Fibroblast of lung (primary cell): ENCODE data around the gene SPCS2. TPM values are rescaled to one million over a fixed set of nuclear protein-coding genes. Genes with fewer than 3 reads are reported as not detected.

ENCODE experiments used
- DNase-seq, 2 donors: peaks; one replicate each; pipeline versions ENCODE4 v3.0.0 to v3.0.0-alpha.2; 2010; ENCODE audit warnings: low read depth in 2 of 2
- H2AFZ ChIP-seq: 2 replicates; pipeline ENCODE4 v1.5.1; 2012; ENCODE audit warnings: low read length, control low read depth, inconsistent platforms
- H3K27ac ChIP-seq: 2 replicates; pipeline ENCODE4 v1.5.1; 2011; ENCODE audit warnings: low read length, control low read depth; ENCODE audit not compliant: insufficient read depth
- H3K27me3 ChIP-seq: 2 replicates; pipeline ENCODE4 v1.5.1; 2011; ENCODE audit warnings: mild to moderate bottlenecking, low read length; ENCODE audit not compliant: control insufficient read depth, insufficient read depth
- H3K36me3 ChIP-seq: 2 replicates; pipeline ENCODE4 v1.5.1; 2011; ENCODE audit warnings: low read length; ENCODE audit not compliant: control insufficient read depth, insufficient read depth
- H3K4me1 ChIP-seq: 2 replicates; pipeline ENCODE4 v1.5.1; 2011; ENCODE audit warnings: low read length; ENCODE audit not compliant: control insufficient read depth, insufficient read depth; ENCODE audit errors: extremely low read depth
- H3K4me2 ChIP-seq: 2 replicates; pipeline ENCODE4 v1.5.1; 2011; ENCODE audit warnings: low read length, control low read depth; ENCODE audit not compliant: insufficient read depth; ENCODE audit errors: extremely low read depth
- H3K4me3 ChIP-seq, 4 experiments: fragments of 200-600 bp in 1 of 4; sonication (generic) in 1 of 4; replicated peaks in 1 of 4; 2 replicates each; pipeline ENCODE4 v1.5.1; 2011 to 2016; ENCODE audit warnings: low read length in 4 of 4, low read depth in 3 of 4, mild to moderate bottlenecking in 3 of 4, control low read depth in 2 of 4, inconsistent platforms in 1 of 4, mixed read lengths in 1 of 4; ENCODE audit not compliant: insufficient read depth in 1 of 4; ENCODE audit errors: control extremely low read depth in 1 of 4
- H3K79me2 ChIP-seq: 2 replicates; pipeline ENCODE4 v1.5.1; 2012; ENCODE audit warnings: mild to moderate bottlenecking, low read length, inconsistent platforms; ENCODE audit not compliant: control insufficient read depth, insufficient read depth
- H3K9ac ChIP-seq: 2 replicates; pipeline ENCODE4 v1.5.1; 2011; ENCODE audit warnings: mild to moderate bottlenecking, low read length, control low read depth; ENCODE audit not compliant: insufficient read depth
- H3K9me3 ChIP-seq: 2 replicates; pipeline ENCODE4 v1.5.1; 2012; ENCODE audit warnings: low read depth, low read length; ENCODE audit not compliant: control insufficient read depth, insufficient read depth
- H4K20me1 ChIP-seq: 2 replicates; pipeline ENCODE4 v1.5.1; 2011; ENCODE audit warnings: low read length; ENCODE audit not compliant: control insufficient read depth, insufficient read depth; ENCODE audit errors: extremely low read depth
- EZH2 ChIP-seq: IDR thresholded peaks from 2 replicates; pipeline ENCODE4 v1.5.1; 2012; ENCODE audit warnings: low read length, control low read depth, mild to moderate bottlenecking; ENCODE audit errors: missing control alignments
- polyA plus RNA-seq, 2 donors: library from polyadenylated mRNA; depleted of rRNA in 1 of 2; stranded (reverse) in 1 of 2; unstranded in 1 of 2; fragments of >200 nt; gene quantifications; 2 replicates each; pipeline ENCODE4 v1.2.1, GENCODE V29; 2011 to 2012; ENCODE audit warnings: missing spikeins in 1 of 2
- total RNA-seq: library from RNA; depleted of rRNA; stranded (reverse); fragments of >200 nt; gene quantifications from 2 replicates; pipeline ENCODE4 v1.2.1, GENCODE V29; 2014
- TF ChIP-seq, protein P1 (sequence below), 2 donors: IDR thresholded peaks in 1 of 2; conservative IDR thresholded peaks in 1 of 2; 1 replicate in 1 of 2; 2 replicates in 1 of 2; pipeline ENCODE4 v1.5.1; 2011 to 2012; ENCODE audit warnings: low read length in 2 of 2, control low read depth in 1 of 2, inconsistent platforms in 1 of 2, low read depth in 1 of 2, mild to moderate bottlenecking in 1 of 2

SPCS2 gene
- total and polyA plus RNA-seq, 2 donors (not counting 1 experiment from before 2014, with no cell fraction given) = 11.7 to 97.9 TPM

DNA sequence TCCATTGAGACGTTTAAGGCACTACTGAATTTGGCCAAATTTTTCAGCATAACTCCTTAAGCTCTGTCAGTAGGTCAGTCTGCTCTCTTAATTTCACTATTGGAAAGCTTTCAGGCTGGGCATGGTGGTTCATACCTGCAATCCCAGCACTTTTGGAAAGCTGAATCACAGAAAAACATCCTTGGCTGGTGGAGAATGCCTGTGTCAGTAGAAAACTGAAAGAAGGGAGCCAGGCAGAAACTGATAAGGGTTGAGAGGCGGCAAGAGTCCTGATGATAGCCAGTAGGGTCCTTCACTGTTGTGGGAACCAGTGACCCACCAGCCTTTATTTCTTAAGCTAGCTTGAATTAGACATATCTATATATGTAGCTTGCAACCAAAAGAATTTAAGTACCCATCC is 62.3 kb downstream of the SPCS2 start:
- Histone ChIP-seq H3K9ac (no peak overlapping the region), H3K36me3 (peaks cover 3% of the 10 kb centered on the region), H3K27ac (no peak overlapping the region), H2AFZ (no peak overlapping the region), H3K27me3 (no peaks in the 10 kb centered on the region), H3K79me2 (no peaks in the 10 kb centered on the region), H4K20me1 (no peaks in the 10 kb centered on the region), H3K4me1 (peaks cover 5% of the 10 kb centered on the region), H3K4me3 (no peak overlapping the region), H3K4me2 (no peak overlapping the region), H3K9me3 (no peaks in the 10 kb centered on the region)
- TF ChIP-seq, protein P1, sequence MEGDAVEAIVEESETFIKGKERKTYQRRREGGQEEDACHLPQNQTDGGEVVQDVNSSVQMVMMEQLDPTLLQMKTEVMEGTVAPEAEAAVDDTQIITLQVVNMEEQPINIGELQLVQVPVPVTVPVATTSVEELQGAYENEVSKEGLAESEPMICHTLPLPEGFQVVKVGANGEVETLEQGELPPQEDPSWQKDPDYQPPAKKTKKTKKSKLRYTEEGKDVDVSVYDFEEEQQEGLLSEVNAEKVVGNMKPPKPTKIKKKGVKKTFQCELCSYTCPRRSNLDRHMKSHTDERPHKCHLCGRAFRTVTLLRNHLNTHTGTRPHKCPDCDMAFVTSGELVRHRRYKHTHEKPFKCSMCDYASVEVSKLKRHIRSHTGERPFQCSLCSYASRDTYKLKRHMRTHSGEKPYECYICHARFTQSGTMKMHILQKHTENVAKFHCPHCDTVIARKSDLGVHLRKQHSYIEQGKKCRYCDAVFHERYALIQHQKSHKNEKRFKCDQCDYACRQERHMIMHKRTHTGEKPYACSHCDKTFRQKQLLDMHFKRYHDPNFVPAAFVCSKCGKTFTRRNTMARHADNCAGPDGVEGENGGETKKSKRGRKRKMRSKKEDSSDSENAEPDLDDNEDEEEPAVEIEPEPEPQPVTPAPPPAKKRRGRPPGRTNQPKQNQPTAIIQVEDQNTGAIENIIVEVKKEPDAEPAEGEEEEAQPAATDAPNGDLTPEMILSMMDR (conservative IDR thresholded peaks at IDR 0.05 in 1 of 2, IDR thresholded peaks at IDR 0.05 in 1 of 2; ENCODE audit: low read depth in 1 of 2, low read length in 2 of 2) = no peak
- TF ChIP-seq EZH2 = no peak
- no peak for DNase-seq

DNA sequence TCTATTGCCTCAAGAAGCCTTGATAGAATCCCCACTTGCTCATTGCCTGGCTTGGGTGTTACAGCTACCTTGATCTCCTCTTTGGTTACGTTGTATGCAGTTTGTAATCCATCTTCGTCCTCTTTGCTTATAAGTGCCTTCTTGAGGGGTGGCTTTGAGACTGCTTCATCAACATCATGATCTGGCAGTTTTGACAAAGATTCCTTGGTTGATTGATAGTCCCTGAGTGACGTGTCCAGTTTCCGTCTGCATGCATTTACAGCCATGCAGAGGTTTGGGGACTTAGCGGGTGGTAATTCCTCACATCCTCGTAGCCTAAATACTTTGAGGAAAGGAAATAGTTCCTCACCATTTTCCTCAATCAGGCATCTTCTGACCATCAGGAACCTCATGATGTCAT is 62.8 kb downstream of the SPCS2 start:
- H4K20me1 ChIP-seq = no peaks in the 10 kb centered on the region
- H3K9ac ChIP-seq = no peak overlapping the region

DNA sequence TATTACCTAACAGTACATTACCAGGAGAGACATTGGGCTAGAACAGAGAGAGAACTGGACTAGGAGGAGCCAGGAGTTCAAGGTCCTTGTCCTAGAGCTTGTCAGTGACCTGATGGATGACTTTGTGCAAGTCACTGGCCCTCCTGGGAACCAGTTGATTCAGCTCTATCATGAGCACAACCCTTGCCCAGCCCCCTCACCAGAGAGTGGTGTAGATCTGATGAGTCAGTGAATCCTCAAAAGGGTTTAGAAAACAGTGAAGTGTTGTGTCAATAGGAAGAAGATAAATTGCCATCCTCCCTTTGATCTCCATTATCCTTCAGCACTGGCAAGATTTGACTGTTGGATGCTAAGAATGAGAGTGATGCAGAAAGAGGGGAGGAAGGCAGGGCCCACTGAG is 64.0 kb downstream of the SPCS2 start:
- Histone ChIP-seq H3K4me2 (no peak overlapping the region), H4K20me1 (no peaks in the 10 kb centered on the region), H3K27ac (no peak overlapping the region), H3K79me2 (no peaks in the 10 kb centered on the region), H3K9me3 (no peaks in the 10 kb centered on the region), H3K4me3 (no peak overlapping the region), H3K27me3 (no peaks in the 10 kb centered on the region), H2AFZ (no peak overlapping the region), H3K4me1 (peaks cover 5% of the 10 kb centered on the region), H3K36me3 (no peaks in the 10 kb centered on the region), H3K9ac (no peak overlapping the region)
- no peak for TF ChIP-seq EZH2
- TF ChIP-seq, protein P1 (conservative IDR thresholded peaks at IDR 0.05 in 1 of 2, IDR thresholded peaks at IDR 0.05 in 1 of 2; ENCODE audit: low read depth in 1 of 2, low read length in 2 of 2) = no peak
- peak in 1 of 2 donors; percentile 17 for DNase-seq

More for the DNA sequence above, 62.8 kb downstream of the SPCS2 start:
- TF ChIP-seq EZH2 = no peak
- TF ChIP-seq, protein P1 (conservative IDR thresholded peaks at IDR 0.05 in 1 of 2, IDR thresholded peaks at IDR 0.05 in 1 of 2; ENCODE audit: low read depth in 1 of 2, low read length in 2 of 2) = no peak
- H3K27me3 ChIP-seq = no peaks in the 10 kb centered on the region
- H3K79me2 ChIP-seq = no peaks in the 10 kb centered on the region
- no peak for DNase-seq
- H3K4me1 ChIP-seq = peaks cover 5% of the 10 kb centered on the region
- no peak overlapping the region for H3K4me3 ChIP-seq
- H3K9me3 ChIP-seq = no peaks in the 10 kb centered on the region
- no peak overlapping the region for H3K4me2 ChIP-seq
- no peak overlapping the region for H3K27ac ChIP-seq
- no peak overlapping the region for H2AFZ ChIP-seq
- H3K36me3 ChIP-seq = no peaks in the 10 kb centered on the region
